Fibroblast of the aortic adventitia (primary cell): ENCODE measurements around the gene PRKAG2. TPM values are rescaled to one million over a fixed set of nuclear protein-coding genes. Genes with fewer than 3 reads are reported as not detected.

Source experiments
- DNase-seq: peaks from one replicate; pipeline ENCODE4 v3.0.0-alpha.2; 2010; ENCODE audit warnings: low read depth
- H3K4me3 ChIP-seq: 2 replicates; pipeline ENCODE4 v1.5.1; 2011; ENCODE audit warnings: low read depth, mild to moderate bottlenecking, control low read depth, low read length, moderate library complexity
- CTCF ChIP-seq: IDR thresholded peaks from 2 replicates; pipeline ENCODE4 v1.5.1; 2011; ENCODE audit warnings: mild to moderate bottlenecking, low read length, control low read depth, inconsistent platforms; ENCODE audit not compliant: insufficient read depth
- total RNA-seq: library from RNA; depleted of rRNA; stranded (reverse); fragments of >200 nt; gene quantifications from 2 replicates; pipeline ENCODE4 v1.2.3, GENCODE V29; 2012; ENCODE audit warnings: low replicate concordance

The PRKAG2 gene
- total RNA-seq, 1 donor: 10.0 TPM

GRCh38 chr7:151616443-151617213 is 260.3 kb downstream of the PRKAG2 start:
- no peak for TF ChIP-seq CTCF
- no peak overlapping the region for H3K4me3 ChIP-seq
- no peak for DNase-seq

- TF ChIP-seq CTCF: no peak
- DNase-seq: no peak
- no peak overlapping the region for H3K4me3 ChIP-seq
Measured at GRCh38 chr7:151615784-151616183, 261.1 kb downstream of the PRKAG2 start.

GRCh38 chr7:151615058-151615457 is 261.9 kb downstream of the PRKAG2 start:
- H3K4me3 ChIP-seq: no peak overlapping the region
- DNase-seq: no peak
- no peak for TF ChIP-seq CTCF

- no peak for TF ChIP-seq CTCF
- DNase-seq: no peak
Measured at GRCh38 chr7:151614019-151614418, 262.9 kb downstream of the PRKAG2 start.

GRCh38 chr7:151611878-151612277 is 265.0 kb downstream of the PRKAG2 start:
- TF ChIP-seq CTCF: no peak
- no peak overlapping the region for H3K4me3 ChIP-seq
- DNase-seq: no peak

More at GRCh38 chr7:151614019-151614418, 262.9 kb downstream of the PRKAG2 start:
- H3K4me3 ChIP-seq: no peak overlapping the region

GRCh38 chr7:151611041-151611440 is 265.9 kb downstream of the PRKAG2 start:
- no peak for DNase-seq
- H3K4me3 ChIP-seq: no peak overlapping the region
- no peak for TF ChIP-seq CTCF
